H1 (cell line): Measurements from ENCODE around the gene MRM3. TPM values are rescaled to one million over a fixed set of nuclear protein-coding genes. Genes with fewer than 3 reads are reported as not detected.

Experiments used
- CTCF ChIA-PET: fragments of 300-600 bp; sonication (Branson Sonifier 250); formaldehyde crosslinking; loops from one replicate; lab custom pipeline; 2021; ENCODE audit not compliant: partially characterized antibody; lab: Charles Lee
- POLR2A ChIA-PET: fragments of 300-600 bp; sonication (Branson Sonifier 250); formaldehyde crosslinking; loops from one replicate; lab custom pipeline; 2021; ENCODE audit warnings: inconsistent platforms; ENCODE audit not compliant: partially characterized antibody; lab: Charles Lee
- DNase-seq, 2 experiments: peaks; one replicate each; pipeline versions ENCODE4 v3.0.0 to v3.0.0-alpha.2; 2010 to 2022; ENCODE audit warnings: low spot score in 2 of 2, low read depth in 1 of 2, mixed read lengths in 1 of 2
- FAIRE-seq: peaks from 2 replicates; lab custom pipeline; 2011; peaks lifted over from hg19 to GRCh38; lab: Jason Lieb, UNC
- H2AFZ ChIP-seq: 2 replicates; pipeline ENCODE4 v1.8.1; 2012; ENCODE audit warnings: low read length, inconsistent platforms
- H2AK5ac ChIP-seq: 2 replicates; pipeline ENCODE4 v1.6.1; 2013; ENCODE audit warnings: low read depth, low read length
- H2BK120ac ChIP-seq: replicated peaks from 2 replicates; pipeline ENCODE3; 2013; ENCODE audit warnings: low read depth, low read length, inconsistent platforms
- H2BK12ac ChIP-seq: 2 replicates; pipeline ENCODE4 v1.6.1; 2013; ENCODE audit warnings: low read depth, low read length
- H2BK15ac ChIP-seq: 2 replicates; pipeline ENCODE4 v1.6.1; 2013; ENCODE audit warnings: low read length
- H2BK20ac ChIP-seq: 2 replicates; pipeline ENCODE4 v1.6.1; 2013; ENCODE audit warnings: low read length
- H2BK5ac ChIP-seq: 2 replicates; pipeline ENCODE4 v1.6.1; 2013; ENCODE audit warnings: low read depth, low read length
- H3K14ac ChIP-seq: 2 replicates; pipeline ENCODE4 v1.6.1; 2013; ENCODE audit warnings: inconsistent platforms; ENCODE audit not compliant: insufficient read length
- H3K18ac ChIP-seq: 2 replicates; pipeline ENCODE4 v1.6.1; 2013; ENCODE audit warnings: low read length; ENCODE audit errors: extremely low read depth
- H3K23ac ChIP-seq: 2 replicates; pipeline ENCODE4 v1.6.1; 2013; ENCODE audit warnings: inconsistent platforms; ENCODE audit not compliant: insufficient read length
- H3K23me2 ChIP-seq: 2 replicates; pipeline ENCODE4 v1.6.1; 2013; ENCODE audit warnings: low read depth, low read length
- H3K27ac ChIP-seq: 2 replicates; pipeline ENCODE4 v1.6.1; 2011; ENCODE audit warnings: low read depth, low read length, inconsistent platforms
- H3K27me3 ChIP-seq, 4 experiments: replicated peaks in 1 of 4; 1 replicate in 1 of 4; 2 replicates in 3 of 4; pipeline versions ENCODE4 v1.6.1 to v1.8.1; 2011 to 2013; ENCODE audit warnings: low read length in 3 of 4, mild to moderate bottlenecking in 3 of 4, inconsistent platforms in 2 of 4, mixed read lengths in 2 of 4, moderate library complexity in 1 of 4; ENCODE audit not compliant: control insufficient read depth in 3 of 4, insufficient read depth in 3 of 4; ENCODE audit errors: extremely low read depth in 1 of 4
- H3K36me3 ChIP-seq, 4 experiments: 2 replicates each; pipeline versions ENCODE4 v1.6.1 to v1.8.1; 2011 to 2013; ENCODE audit warnings: mild to moderate bottlenecking in 4 of 4, low read length in 3 of 4, moderate library complexity in 2 of 4, control low read depth in 1 of 4, inconsistent platforms in 1 of 4; ENCODE audit not compliant: insufficient read depth in 4 of 4, control insufficient read depth in 2 of 4
- H3K4ac ChIP-seq: replicated peaks from 2 replicates; pipeline ENCODE3; 2013; ENCODE audit warnings: low read length, low read depth, mixed read lengths, inconsistent platforms; ENCODE audit not compliant: insufficient read length
- H3K4me1 ChIP-seq, 4 experiments: replicated peaks in 1 of 4; 1 replicate in 1 of 4; 2 replicates in 3 of 4; pipeline versions ENCODE4 v1.6.1 to v1.8.1; 2011 to 2013; ENCODE audit warnings: low read length in 3 of 4, inconsistent platforms in 2 of 4, mixed read lengths in 1 of 4; ENCODE audit not compliant: insufficient read depth in 4 of 4, control insufficient read depth in 3 of 4
- H3K4me2 ChIP-seq, 2 experiments: 2 replicates each; pipeline versions ENCODE4 v1.6.1 to v1.8.1; 2011 to 2013; ENCODE audit warnings: low read depth in 2 of 2, low read length in 2 of 2, control low read depth in 1 of 2, inconsistent platforms in 1 of 2, mild to moderate bottlenecking in 1 of 2; ENCODE audit not compliant: insufficient read depth in 1 of 2
- H3K4me3 ChIP-seq, 4 experiments: fragments of 200-600, 300-600 bp in 1 of 4; sonication (generic), shearing (Covaris generic), sonication (Bioruptor Twin) in 1 of 4; 2 replicates each; pipeline versions ENCODE4 v1.5.1 to v1.8.1; 2011 to 2016; ENCODE audit warnings: low read length in 4 of 4, low read depth in 3 of 4, control low read depth in 2 of 4, inconsistent platforms in 2 of 4, mild to moderate bottlenecking in 2 of 4, mixed read lengths in 1 of 4, moderate library complexity in 1 of 4; ENCODE audit not compliant: insufficient read depth in 2 of 4; ENCODE audit errors: extremely low read depth in 1 of 4
- H3K56ac ChIP-seq: replicated peaks from 2 replicates; pipeline ENCODE3; 2013; ENCODE audit warnings: low read depth, mild to moderate bottlenecking, mixed read lengths, low read length, inconsistent platforms; ENCODE audit not compliant: insufficient read length
- H3K79me1 ChIP-seq: 2 replicates; pipeline ENCODE4 v1.6.1; 2013; ENCODE audit warnings: low read depth, low read length, control low read depth
- H3K79me2 ChIP-seq, 2 experiments: 2 replicates each; pipeline versions ENCODE4 v1.6.1 to v1.8.1; 2012 to 2013; ENCODE audit warnings: low read length in 2 of 2, mild to moderate bottlenecking in 2 of 2, inconsistent platforms in 1 of 2; ENCODE audit not compliant: insufficient read depth in 2 of 2, control insufficient read depth in 1 of 2
- H3K9ac ChIP-seq, 4 experiments: replicated peaks in 1 of 4; 1 replicate in 1 of 4; 2 replicates in 3 of 4; pipeline versions ENCODE4 v1.6.1 to v1.8.1; 2011 to 2013; ENCODE audit warnings: low read depth in 3 of 4, low read length in 3 of 4, control low read depth in 2 of 4, mild to moderate bottlenecking in 2 of 4, moderate library complexity in 2 of 4, inconsistent platforms in 1 of 4; ENCODE audit errors: extremely low read depth in 1 of 4
- H3K9me3 ChIP-seq, 2 experiments: 2 replicates each; pipeline versions ENCODE4 v1.6.1 to v1.8.1; 2012 to 2013; ENCODE audit warnings: mild to moderate bottlenecking in 2 of 2, moderate library complexity in 2 of 2, control low read depth in 1 of 2, inconsistent platforms in 1 of 2, low read depth in 1 of 2, low read length in 1 of 2, mixed read lengths in 1 of 2; ENCODE audit not compliant: insufficient read depth in 2 of 2
- H4K20me1 ChIP-seq, 2 experiments: replicated peaks in 1 of 2; 2 replicates each; pipeline versions ENCODE3 to v1.8.1; 2011 to 2013; ENCODE audit warnings: inconsistent platforms in 2 of 2, low read length in 2 of 2, mild to moderate bottlenecking in 1 of 2; ENCODE audit not compliant: insufficient read depth in 2 of 2, control insufficient read depth in 1 of 2
- H4K5ac ChIP-seq: 2 replicates; pipeline ENCODE4 v1.6.1; 2013; ENCODE audit warnings: low read length, low read depth, mixed read lengths, inconsistent platforms; ENCODE audit not compliant: insufficient read length
- H4K8ac ChIP-seq: 2 replicates; pipeline ENCODE4 v1.8.0; 2013; ENCODE audit warnings: mild to moderate bottlenecking, moderate library complexity, low read length, inconsistent platforms; ENCODE audit not compliant: insufficient read depth; ENCODE audit errors: extremely low read depth
- H4K91ac ChIP-seq: replicated peaks from 2 replicates; pipeline ENCODE3; 2013; ENCODE audit warnings: low read length, mixed read lengths, inconsistent platforms; ENCODE audit not compliant: insufficient read length
- CBX8 ChIP-seq: fragments of 300-800, 300-1000 bp; sonication (generic); IDR thresholded peaks from 2 replicates; pipeline ENCODE4 v1.7.1; 2016; ENCODE audit warnings: low read depth, low read length, borderline replicate concordance
- CTCF ChIP-seq, 3 experiments: IDR thresholded peaks; 1 replicate in 2 of 3; 2 replicates in 1 of 3; pipeline versions ENCODE4 v1.5.1 to v1.6.1; 2011; ENCODE audit warnings: low read length in 3 of 3, mild to moderate bottlenecking in 3 of 3, inconsistent platforms in 2 of 3, low read depth in 1 of 3, moderate library complexity in 1 of 3; ENCODE audit not compliant: insufficient read depth in 1 of 3; ENCODE audit errors: control extremely low read depth in 1 of 3
- HDAC2 ChIP-seq, 2 experiments: fragments of 300-600 bp in 1 of 2; sonication (generic) in 1 of 2; IDR thresholded peaks; 2 replicates each; pipeline ENCODE4 v1.6.1; 2011 to 2012; ENCODE audit warnings: low read depth in 2 of 2, low read length in 2 of 2, mild to moderate bottlenecking in 2 of 2, moderate library complexity in 2 of 2, borderline replicate concordance in 1 of 2, inconsistent platforms in 1 of 2
- HDAC6 ChIP-seq: IDR thresholded peaks from one replicate; pipeline ENCODE4 v1.7.1; 2012; ENCODE audit warnings: low read depth, mild to moderate bottlenecking, inconsistent platforms, low read length, moderate library complexity
- JUND ChIP-seq: IDR thresholded peaks from 2 replicates; pipeline ENCODE4 v1.6.1; 2011; ENCODE audit warnings: mild to moderate bottlenecking, improper control_type of control experiment, low read length
- PHF8 ChIP-seq: fragments of 200-600 bp; sonication (generic); conservative IDR thresholded peaks from 2 replicates; pipeline ENCODE4 v1.7.1; 2012; ENCODE audit warnings: low read depth, mild to moderate bottlenecking, inconsistent platforms, low read length, moderate library complexity
- POLR2A ChIP-seq, 2 experiments: IDR thresholded peaks; 1 replicate in 1 of 2; 2 replicates in 1 of 2; pipeline ENCODE4 v1.6.1; 2011; ENCODE audit warnings: low read depth in 2 of 2, low read length in 2 of 2, mild to moderate bottlenecking in 2 of 2; ENCODE audit errors: control extremely low read depth in 1 of 2
- POU5F1 ChIP-seq: IDR thresholded peaks from 2 replicates; pipeline ENCODE4 v1.6.1; 2011; ENCODE audit warnings: low read depth, mild to moderate bottlenecking, low read length, moderate library complexity
- RFX5 ChIP-seq: IDR thresholded peaks from 2 replicates; pipeline ENCODE4 v1.6.1; 2011; ENCODE audit warnings: low read depth, low read length, improper control_type of control experiment, borderline replicate concordance
- SP2 ChIP-seq: IDR thresholded peaks from 2 replicates; pipeline ENCODE4 v1.6.1; 2012; ENCODE audit warnings: mild to moderate bottlenecking, low read length, inconsistent platforms
- YY1 ChIP-seq: IDR thresholded peaks from 2 replicates; pipeline ENCODE4 v1.6.1; 2011; ENCODE audit warnings: low read depth, mild to moderate bottlenecking, low read length
- ZNF274 ChIP-seq: IDR thresholded peaks from 2 replicates; pipeline ENCODE4 v1.7.0; 2012; ENCODE audit warnings: low read length, borderline replicate concordance; ENCODE audit errors: extremely low read depth
- WGBS, 2 experiments: shearing (Covaris generic) in 1 of 2; methylation state at CpG; one replicate each; pipeline versions ENCODE4 v1.1.6 to v1.1.7; 2013 to 2015; ENCODE audit warnings: low lambda C conversion rate in 2 of 2, mixed read lengths in 2 of 2, inconsistent platforms in 1 of 2, low coverage in 1 of 2, missing lambda C conversion rate in 1 of 2; ENCODE audit not compliant: insufficient replicate concordance in 2 of 2, insufficient coverage in 1 of 2, insufficient read length in 1 of 2; ENCODE audit errors: extremely low coverage in 1 of 2, missing lambda C conversion rate in 1 of 2; 5-methylcytosine and 5-hydroxymethylcytosine counted together
- polyA plus RNA-seq, 7 experiments: library from polyadenylated mRNA; depleted of rRNA in 3 of 7; stranded (reverse) in 5 of 7; unstranded in 2 of 7; fragments of >200 nt in 5 of 7; fragments of 200-250 nt in 2 of 7; gene quantifications; 1 replicate in 5 of 7; 2 replicates in 1 of 7; 4 replicates in 1 of 7; pipeline versions ENCODE4 v1.2.1 to v1.2.3, GENCODE V29; 2011 to 2013; ENCODE audit warnings: missing spikeins in 2 of 7, mixed read lengths in 2 of 7
- total RNA-seq: library from RNA; stranded (reverse); fragmentation: NEBNext Ultra II Directional; extraction: Animal tissue kit (Norgen Biotek cat#: 25700); gene quantifications from 2 replicates; pipeline ENCODE4 v1.2.1, GENCODE V29; 2021

The MRM3 gene
- total and polyA plus RNA-seq, 2 of the 8 experiments (the other 6 are each of a cell fraction or from before 2014, with no cell fraction given), result 10.1 to 20.8 TPM

- no peak overlapping the region for H3K4me3 ChIP-seq
- CTCF ChIA-PET, result interaction anchor here (0.7 to 1.2 kb wide), 3 partner anchors 11 to 202 kb away, joined by 3 to 5 read pairs (median 3); partner anchors contain the start of gene NXN
- no peak overlapping the region for H4K5ac ChIP-seq
- 94% methylated on average over 11 of the region's 11 CpGs; no CpG with 5 or more reads in 1 of the 2 experiments for WGBS, 2 experiments
- POLR2A ChIA-PET, result interaction anchor here (1.1 kb wide), 1 partner anchor 14 kb away, joined by 3 read pairs; no protein-coding TSS in a partner anchor
- no peak overlapping the region for H3K14ac ChIP-seq
- no peak overlapping the region for H3K4me2 ChIP-seq
- DNase-seq (no peak), FAIRE-seq (no peak)
- no peaks in the 10 kb centered on the region for H3K9me3 ChIP-seq
- no peaks in the 10 kb centered on the region for H3K79me1 ChIP-seq
- H2BK20ac ChIP-seq, result no peak overlapping the region
- peaks cover 36 to 51% (median 47%) of the 10 kb centered on the region in 4 experiments for H3K36me3 ChIP-seq
- no peak overlapping the region for H4K8ac ChIP-seq
- H2BK15ac ChIP-seq, result no peak overlapping the region
- H3K27ac ChIP-seq, result no peak overlapping the region
- H2AFZ ChIP-seq, result no peak overlapping the region
- no peak overlapping the region for H3K4ac ChIP-seq
- peaks cover 6 to 32% of the 10 kb centered on the region in 2 experiments for H3K79me2 ChIP-seq
- no peak overlapping the region for H3K56ac ChIP-seq
- H2AK5ac ChIP-seq, result no peak overlapping the region
- H3K23ac ChIP-seq, result no peak overlapping the region
- H4K91ac ChIP-seq, result no peak overlapping the region
- no peak overlapping the region for H3K18ac ChIP-seq
- no peak overlapping the region for H2BK12ac ChIP-seq
- H2BK5ac ChIP-seq, result no peak overlapping the region
- H2BK120ac ChIP-seq, result no peak overlapping the region
- no peaks in the 10 kb centered on the region for H4K20me1 ChIP-seq
- no peak overlapping the region for H3K9ac ChIP-seq
- no peaks in the 10 kb centered on the region for H3K27me3 ChIP-seq
- 0 out of 7 replicates have a peak, but pooled peaks cover 0 to 1% (median 0%) of the 10 kb centered on the region in 4 experiments for H3K4me1 ChIP-seq
- 0 out of 2 replicates have a peak, but pooled peaks cover 1% of the 10 kb centered on the region for H3K23me2 ChIP-seq
- TF ChIP-seq POLR2A (IDR thresholded peaks at IDR 0.05; ENCODE audit: control extremely low read depth in 1 of 2, low read depth in 2 of 2, low read length in 2 of 2) (no peak), POU5F1 (no peak), HDAC2 (IDR thresholded peaks at IDR 0.05; ENCODE audit: borderline replicate concordance in 1 of 2, low read depth in 2 of 2, low read length in 2 of 2) (no peak), YY1 (no peak), CBX8 (no peak), HDAC6 (no peak), JUND (no peak), PHF8 (no peak), ZNF274 (no peak), RFX5 (no peak), SP2 (no peak), CTCF (IDR thresholded peaks at IDR 0.05; ENCODE audit: control extremely low read depth in 1 of 3, insufficient read depth in 1 of 3, low read depth in 1 of 3, low read length in 3 of 3) (no peak)
Observed at GRCh38 chr17:778096-778495, 4.1 kb upstream of the MRM3 start.
